HG03342 (cell line): ENCODE results near the gene SIVA1.

ENCODE experiments used
- ATAC-seq: cut with Tn5 transposase; IDR thresholded peaks from one replicate; pipeline ENCODE4 v1.9.1; 2021; ENCODE audit warnings: mild to moderate bottlenecking, moderate library complexity; ENCODE audit not compliant: unreplicated experiment

Gene SIVA1, protein sequence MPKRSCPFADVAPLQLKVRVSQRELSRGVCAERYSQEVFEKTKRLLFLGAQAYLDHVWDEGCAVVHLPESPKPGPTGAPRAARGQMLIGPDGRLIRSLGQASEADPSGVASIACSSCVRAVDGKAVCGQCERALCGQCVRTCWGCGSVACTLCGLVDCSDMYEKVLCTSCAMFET

DNA sequence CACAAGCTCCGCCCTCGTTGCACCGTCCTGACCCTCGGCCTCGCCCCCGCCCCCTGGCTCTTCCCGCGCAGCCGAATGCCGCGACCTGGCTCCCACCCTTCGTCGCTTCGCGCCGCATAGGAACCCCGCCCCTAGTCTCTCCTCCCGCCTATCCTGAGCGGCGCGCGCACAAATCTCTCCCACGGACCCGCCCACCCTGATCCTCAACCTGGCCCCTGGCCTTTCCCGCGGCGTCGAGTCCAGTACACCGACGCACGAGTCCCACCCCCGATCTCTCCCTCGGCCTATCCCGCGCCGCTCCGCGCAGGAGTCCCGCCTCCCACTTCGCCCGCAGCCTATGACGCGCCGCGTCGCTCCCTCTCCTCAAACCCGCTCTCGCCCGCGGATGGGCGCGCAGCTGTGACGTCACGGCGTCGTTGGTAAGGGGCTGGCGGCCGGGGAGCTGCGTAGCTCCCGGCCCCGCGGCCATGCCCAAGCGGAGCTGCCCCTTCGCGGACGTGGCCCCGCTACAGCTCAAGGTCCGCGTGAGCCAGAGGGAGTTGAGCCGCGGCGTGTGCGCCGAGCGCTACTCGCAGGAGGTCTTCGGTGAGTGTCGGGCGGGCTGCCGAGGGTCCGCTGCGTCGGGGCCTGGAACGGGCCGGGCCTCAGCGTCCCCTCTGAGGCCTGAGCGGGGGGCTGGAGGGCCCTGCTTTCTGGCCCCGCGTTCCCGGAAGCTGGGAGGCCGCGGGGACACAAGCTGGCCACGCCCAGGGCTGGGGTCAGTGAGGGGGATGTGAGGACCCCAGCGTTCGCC, at the start of gene SIVA1:
SIVA1 (plus strand) TSS at position 413 of the 793 bp plus-strand sequence; CDS start at position 468, 55 bp downstream.
- peak; percentile 91 for ATAC-seq

DNA sequence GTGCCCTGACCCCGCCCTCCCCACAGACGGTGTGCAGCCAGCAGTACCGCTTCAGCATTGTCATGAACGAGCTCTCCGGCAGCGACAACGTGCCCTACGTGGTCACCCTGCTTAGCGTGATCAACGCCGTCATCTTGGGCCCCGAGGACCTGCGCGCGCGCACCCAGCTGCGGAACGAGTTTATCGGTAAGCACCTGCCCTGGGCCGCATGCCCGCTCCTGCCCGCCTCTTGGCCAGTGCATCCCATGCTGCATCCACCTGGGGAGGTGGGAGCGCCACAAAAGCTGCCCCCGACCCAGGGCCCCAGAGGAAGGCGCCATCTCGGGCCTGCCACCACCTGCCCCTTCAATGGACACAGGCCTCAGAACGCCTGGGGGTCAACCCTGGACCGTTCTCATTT, 49.7 kb upstream of the SIVA1 start:
- ATAC-seq: no peak

GRCh38 chr14:104704252-104704651, 48.7 kb upstream of the SIVA1 start:
- no peak for ATAC-seq

DNA sequence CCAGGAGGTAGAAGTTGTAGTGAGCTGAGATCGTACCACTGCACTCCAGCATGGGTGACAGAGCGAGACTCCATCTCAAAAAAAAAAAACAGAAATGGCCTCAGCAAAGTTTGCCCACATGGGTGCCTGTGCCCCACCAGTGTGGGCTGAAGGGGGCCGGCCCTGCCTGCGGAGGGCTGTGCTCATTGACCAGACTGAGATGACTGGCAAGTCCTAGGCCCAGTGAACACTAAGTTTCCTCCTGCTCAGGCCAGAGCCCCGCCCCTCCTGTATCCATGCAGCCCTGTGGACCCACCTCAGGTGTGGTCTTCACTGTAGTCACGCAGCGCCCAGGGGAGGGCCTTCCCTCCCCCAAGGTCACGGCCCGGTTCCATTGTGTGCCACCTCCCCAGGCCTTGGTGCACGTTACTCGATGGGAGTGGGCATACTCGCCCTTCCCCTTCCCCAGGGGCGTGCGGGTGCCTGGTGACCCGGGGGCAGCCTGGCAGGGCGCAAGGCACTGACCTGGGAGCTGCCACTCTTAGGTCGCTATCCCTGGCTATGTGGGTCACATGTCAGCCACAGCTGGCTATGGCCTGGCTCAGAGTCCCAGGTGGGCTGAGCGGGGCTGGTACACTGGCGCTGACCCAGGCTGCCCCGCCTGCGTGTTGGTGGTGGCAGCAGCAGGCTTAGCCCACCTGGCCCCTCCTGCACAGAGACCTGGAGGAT, 47.5 kb upstream of the SIVA1 start:
- ATAC-seq: no peak

DNA sequence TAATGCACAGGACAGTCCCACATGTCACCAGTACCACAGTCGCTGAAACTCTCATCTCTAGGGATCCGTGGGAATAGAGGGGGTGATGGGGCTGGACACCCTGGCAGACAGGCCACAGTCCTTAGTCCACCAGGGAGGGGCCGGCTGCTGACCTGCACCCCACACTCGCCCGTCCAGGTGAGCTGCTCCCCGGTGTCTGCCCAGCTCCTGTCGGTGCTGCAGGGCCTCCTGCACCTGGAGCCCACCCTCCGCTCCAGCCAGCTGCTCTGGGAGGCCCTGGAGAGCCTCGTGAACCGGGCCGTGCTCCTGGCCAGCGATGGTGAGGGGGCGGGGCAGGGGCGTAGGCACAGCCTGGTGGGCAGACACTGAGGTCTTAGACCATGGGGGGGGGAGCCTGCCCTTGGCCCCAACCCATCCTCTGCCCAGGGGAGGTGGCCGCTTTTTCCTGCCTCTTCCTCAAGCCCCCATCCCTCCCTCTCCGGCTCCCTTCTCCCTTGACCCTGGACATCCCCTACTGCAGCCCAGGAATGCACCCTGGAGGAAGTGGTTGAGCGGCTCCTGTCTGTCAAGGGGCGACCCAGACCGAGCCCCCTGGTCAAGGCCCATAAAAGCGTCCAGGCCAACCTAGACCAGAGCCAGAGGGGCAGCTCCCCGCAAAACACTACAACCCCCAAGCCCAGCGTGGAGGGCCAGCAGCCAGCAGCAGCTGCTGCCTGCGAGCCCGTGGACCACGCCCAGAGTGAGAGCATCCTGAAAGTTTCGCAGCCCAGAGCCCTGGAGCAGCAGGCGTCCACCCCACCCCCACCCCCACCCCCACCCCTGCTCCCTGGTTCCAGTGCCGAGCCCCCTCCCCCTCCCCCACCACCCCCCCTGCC, 46.0 kb upstream of the SIVA1 start:
- no peak for ATAC-seq

DNA sequence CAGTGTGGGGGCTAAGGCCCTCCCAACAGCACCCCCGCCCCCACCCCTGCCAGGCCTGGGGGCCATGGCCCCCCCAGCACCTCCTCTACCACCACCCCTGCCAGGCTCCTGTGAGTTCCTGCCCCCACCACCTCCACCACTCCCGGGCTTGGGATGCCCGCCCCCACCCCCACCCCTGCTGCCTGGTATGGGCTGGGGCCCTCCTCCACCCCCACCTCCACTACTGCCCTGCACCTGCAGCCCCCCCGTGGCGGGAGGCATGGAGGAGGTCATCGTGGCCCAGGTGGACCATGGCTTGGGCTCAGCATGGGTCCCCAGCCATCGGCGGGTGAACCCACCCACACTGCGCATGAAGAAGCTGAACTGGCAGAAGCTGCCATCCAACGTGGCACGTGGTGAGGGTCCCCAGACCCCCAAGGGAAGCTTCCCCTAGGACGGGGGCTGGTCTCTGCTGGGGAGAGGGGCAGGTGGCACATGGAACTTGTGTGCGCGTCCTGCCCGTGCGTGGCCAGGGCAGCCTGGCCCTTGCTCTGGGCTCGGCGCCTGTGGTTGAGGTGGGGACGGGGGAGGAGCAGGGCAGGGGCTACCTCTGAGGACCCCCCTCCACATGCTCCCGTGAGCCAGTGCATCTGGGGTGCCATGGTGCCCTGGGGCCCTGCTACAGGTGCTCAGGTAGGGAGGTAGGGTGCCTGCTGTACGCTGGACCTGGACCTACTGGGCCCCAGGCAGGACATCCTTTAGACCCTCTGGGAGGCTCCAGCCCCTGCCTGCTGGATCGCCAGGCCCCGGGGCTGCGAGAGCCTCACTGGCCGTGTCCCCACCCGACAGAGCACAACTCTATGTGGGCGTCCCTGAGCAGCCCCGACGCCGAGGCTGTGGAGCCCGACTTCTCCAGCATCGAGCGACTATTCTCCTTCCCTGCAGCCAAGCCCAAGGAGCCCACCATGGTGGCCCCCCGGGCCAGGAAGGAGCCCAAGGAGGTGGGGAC, 45.0 kb upstream of the SIVA1 start:
- ATAC-seq: no peak

DNA sequence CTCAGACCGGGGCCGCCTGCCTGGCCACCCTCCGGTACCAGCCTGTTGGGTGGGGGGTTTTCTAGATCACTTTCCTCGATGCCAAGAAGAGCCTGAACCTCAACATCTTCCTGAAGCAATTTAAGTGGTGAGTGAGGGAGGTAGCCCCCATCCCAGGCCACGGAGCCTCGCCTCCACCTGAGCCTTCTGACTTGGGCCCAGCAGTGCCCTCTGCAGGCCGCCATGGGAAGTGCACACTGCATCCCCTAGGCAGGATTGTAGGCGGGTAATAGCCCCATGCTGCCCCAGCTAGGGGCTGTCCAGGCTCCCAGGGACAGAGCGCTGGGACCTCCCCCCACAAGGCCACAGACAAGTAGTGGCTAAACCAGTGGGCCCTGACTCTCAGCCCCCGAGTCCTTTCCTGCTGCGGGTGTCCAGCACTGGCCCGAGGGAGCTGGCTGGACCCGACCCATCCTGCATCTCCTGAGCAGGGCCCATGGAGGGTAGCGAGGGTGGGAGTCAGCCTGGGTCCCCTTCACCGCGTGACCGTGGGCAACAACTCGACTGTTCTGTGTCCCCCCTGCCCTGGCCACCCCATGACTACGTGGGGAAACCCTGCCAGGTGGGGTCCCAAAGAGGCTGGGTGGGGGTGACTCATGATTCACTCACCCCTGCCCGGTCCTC, 44.2 kb upstream of the SIVA1 start:
- ATAC-seq: no peak

GRCh38 chr14:104709387-104710039, 43.4 kb upstream of the SIVA1 start:
- ATAC-seq: no peak

- no peak for ATAC-seq
Measured at GRCh38 chr14:104710071-104710735, 42.7 kb upstream of the SIVA1 start.

DNA sequence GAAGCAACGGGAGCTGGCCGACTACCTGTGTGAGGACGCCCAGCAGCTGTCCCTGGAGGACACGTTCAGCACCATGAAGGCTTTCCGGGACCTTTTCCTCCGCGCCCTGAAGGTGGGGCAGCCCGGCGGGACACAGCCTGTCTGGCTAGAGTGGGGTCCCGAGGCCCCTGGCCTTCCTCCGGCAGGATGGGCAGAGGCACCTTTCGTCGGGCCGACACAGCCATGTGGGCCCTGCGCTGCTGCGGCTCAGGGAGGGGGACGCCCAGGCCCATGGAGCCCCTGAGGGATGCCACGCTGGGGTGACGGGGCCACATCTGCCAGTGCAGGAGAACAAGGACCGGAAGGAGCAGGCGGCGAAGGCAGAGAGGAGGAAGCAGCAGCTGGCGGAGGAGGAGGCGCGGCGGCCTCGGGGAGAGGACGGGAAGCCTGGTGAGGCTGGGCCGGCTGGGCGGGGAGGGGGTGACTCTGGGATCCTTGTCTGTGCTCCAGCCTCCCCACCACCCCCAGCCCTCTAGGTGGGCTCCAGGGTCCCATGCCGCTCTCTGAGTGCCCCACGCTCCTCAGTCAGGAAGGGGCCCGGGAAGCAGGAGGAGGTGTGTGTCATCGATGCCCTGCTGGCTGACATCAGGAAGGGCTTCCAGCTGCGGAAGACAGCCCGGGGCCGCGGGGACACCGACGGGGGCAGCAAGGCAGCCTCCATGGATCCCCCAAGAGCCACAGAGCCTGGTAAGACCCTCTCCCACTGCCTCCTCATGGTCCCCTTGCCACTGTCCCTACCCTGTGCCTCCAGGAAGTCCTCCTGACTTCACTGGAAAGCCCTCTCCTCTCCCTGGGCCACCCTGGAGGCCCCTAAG, 39.8 kb upstream of the SIVA1 start:
- no peak for ATAC-seq

DNA sequence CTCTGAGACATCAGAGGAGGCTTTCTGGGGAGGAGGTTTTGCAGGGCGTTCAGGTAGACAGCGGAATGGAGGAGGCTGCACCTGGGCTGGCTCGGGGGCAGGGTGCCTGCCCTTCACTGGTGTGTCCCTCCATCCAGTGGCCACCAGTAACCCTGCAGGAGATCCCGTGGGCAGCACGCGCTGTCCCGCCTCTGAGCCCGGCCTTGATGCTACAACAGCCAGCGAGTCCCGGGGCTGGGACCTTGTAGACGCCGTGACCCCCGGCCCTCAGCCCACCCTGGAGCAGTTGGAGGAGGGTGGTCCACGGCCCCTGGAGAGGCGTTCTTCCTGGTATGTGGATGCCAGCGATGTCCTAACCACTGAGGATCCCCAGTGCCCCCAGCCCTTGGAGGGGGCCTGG, 38.9 kb upstream of the SIVA1 start:
- ATAC-seq: no peak

- no peak for ATAC-seq
Measured at GRCh38 chr14:104714681-104715080, 38.3 kb upstream of the SIVA1 start.

- no peak for ATAC-seq
Measured at GRCh38 chr14:104715416-104715815, 37.5 kb upstream of the SIVA1 start.

- ATAC-seq: no peak
Measured at GRCh38 chr14:104715871-104716270, 37.1 kb upstream of the SIVA1 start.

DNA sequence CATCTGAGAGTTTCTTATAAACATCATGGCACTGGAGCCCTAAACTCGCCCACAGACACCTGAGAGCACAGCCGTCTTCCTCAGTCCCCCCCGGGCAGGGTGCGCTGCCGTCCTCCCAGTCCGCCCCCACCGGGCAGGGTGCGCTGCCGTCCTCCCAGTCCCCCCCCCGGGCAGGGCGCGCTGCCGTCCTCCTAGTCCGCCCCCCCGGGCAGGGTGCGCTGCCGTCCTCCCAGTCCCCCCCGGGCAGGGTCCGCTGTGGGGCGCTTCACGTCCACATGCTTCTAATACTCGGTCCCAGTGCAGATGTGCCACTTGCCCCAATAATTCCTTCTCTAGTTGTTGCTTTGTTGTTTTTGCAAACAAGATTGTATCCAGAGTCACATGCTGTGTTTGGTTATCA, 35.8 kb upstream of the SIVA1 start:
- ATAC-seq: no peak

GRCh38 chr14:104717646-104718045, 35.3 kb upstream of the SIVA1 start:
- no peak for ATAC-seq

- no peak for ATAC-seq
Measured at GRCh38 chr14:104718147-104718546, 34.8 kb upstream of the SIVA1 start.
